Activated gamma-delta T cell (primary cell): ENCODE data around the gene JMJD7.
"Not testable (repeated sequence)": the region's sequence is repeated elsewhere in the genome, so short reads cannot be mapped to it uniquely, and the experiment has no call there.

Source experiments
- DNase-seq: peaks from one replicate; lab custom pipeline; 2025; lab: John Stamatoyannopoulos, UW

JMJD7 gene

DNA sequence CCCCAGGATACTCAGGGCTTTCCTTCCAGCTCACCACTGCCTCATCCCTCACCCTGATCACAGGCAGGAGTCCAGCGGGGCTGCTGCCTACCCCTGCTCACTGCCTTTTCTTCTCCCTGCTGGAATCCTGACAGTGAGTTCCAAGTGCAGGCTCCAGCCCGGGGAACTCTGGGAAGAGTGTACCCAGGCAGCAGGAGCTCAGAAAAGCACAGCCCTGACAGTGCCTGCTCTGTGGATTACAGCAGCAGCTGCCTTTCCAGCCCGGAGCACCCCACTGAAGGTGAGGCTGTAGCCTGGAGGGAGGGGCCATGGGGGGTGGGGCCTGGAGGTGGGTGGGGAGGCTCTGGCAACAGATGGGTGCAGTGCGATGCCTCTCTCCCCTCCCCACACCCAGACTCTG is 6.1 kb upstream of the JMJD7 start:
- DNase-seq: no peak

DNA sequence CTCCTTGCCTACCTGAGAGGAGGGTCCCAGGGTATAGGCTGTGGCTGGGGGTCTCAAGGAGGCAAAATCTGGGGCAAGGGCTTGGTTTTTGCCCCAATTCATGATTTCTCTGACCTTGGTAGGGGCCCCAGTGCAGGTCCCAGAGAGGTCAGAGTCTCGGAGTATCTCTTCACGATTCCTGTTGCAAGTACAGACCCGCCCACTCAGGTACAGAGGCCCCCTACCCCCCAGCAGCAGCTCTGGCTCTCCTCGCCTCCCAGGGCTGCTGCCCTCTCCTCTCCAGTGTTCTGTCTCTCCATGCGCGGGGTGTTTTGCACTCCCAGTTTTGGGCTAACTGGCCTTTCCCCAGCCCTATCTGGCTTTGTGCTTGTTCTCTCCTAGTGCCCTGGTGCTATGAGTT is 5.4 kb upstream of the JMJD7 start:
- DNase-seq: no peak

DNA sequence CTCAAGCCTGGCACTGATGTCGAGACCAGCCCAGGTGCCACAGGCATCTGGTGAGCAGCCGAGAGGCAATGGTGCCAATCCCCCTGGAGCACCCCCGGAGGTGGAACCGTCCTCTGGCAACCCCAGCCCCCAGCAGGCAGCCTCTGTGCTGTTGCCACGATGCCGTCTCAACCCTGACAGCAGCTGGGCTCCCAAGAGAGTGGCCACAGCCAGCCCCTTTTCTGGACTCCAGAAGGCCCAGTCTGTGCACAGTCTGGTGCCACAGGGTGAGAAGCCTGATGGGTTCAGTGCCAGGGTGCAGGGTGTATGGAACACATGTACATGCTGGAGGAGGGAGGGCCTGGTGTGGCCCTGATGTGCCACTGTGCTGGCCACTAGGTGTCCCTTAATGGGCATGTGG is 4.9 kb upstream of the JMJD7 start:
- DNase-seq: no peak

DNA sequence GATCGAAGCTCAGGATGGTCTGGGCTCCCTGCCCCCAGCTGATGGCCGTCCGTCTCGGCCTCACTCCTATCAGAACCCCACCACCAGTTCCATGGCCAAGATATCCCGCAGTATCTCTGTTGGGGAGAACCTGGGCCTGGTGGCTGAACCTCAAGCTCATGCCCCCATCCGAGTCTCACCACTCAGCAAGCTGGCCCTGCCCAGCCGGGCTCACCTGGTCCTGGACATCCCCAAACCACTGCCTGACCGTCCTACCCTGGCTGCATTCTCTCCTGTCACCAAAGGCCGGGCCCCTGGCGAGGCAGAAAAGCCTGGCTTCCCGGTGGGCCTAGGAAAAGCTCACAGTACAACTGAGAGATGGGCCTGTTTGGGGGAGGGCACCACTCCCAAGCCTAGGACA is 4.4 kb upstream of the JMJD7 start:
- no peak for DNase-seq

DNA sequence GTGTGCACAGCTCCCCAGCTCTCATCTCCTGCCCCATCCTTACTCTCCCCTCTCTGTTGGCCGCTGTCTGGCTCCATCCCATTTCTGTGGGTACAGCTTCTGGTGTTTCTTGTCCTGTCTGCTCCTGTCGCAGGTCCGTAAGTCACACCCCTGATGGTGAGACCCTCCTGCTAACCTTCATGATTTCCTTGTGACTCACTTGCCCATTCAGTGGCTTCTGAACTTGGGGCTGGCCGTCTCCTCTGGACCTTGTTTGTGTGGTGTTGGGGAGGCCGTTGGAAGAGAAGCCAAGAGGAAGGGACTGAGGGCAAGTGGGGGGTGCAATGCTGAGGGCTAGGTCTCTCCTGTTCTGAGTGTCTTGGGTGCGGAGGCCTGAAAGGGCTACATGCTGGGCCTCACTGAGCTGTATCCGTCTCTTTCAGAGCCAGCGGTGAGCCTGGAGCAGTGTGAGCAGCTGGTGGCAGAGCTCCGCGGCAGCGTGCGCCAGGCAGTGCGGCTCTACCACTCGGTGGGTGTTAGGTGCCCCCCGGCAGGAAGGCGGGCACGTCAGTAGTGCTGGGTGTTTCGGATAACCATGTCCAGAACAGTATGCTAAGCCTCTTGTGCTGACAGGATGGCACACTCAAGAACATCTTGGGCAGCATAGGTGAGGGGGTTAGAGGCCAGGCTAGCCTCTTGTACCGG is 3.7 kb upstream of the JMJD7 start:
- DNase-seq: no peak

DNA sequence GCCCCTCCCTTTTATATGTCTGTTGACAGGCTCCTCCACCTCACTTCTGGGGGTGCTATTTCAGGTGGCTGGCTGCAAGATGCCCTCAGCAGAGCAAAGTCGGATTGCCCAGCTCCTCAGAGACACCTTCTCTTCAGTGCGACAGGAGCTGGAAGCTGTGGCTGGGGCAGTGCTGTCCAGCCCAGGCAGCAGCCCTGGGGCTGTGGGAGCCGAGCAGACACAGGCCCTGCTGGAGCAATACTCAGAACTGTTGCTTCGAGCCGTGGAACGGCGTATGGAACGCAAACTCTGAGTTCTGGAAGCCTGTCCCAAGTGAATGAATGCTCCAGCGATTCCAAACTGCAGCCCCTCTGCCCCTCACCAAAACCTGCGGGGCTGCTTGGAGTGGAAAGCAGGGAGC is 2.7 kb upstream of the JMJD7 start:
- no peak for DNase-seq

DNA sequence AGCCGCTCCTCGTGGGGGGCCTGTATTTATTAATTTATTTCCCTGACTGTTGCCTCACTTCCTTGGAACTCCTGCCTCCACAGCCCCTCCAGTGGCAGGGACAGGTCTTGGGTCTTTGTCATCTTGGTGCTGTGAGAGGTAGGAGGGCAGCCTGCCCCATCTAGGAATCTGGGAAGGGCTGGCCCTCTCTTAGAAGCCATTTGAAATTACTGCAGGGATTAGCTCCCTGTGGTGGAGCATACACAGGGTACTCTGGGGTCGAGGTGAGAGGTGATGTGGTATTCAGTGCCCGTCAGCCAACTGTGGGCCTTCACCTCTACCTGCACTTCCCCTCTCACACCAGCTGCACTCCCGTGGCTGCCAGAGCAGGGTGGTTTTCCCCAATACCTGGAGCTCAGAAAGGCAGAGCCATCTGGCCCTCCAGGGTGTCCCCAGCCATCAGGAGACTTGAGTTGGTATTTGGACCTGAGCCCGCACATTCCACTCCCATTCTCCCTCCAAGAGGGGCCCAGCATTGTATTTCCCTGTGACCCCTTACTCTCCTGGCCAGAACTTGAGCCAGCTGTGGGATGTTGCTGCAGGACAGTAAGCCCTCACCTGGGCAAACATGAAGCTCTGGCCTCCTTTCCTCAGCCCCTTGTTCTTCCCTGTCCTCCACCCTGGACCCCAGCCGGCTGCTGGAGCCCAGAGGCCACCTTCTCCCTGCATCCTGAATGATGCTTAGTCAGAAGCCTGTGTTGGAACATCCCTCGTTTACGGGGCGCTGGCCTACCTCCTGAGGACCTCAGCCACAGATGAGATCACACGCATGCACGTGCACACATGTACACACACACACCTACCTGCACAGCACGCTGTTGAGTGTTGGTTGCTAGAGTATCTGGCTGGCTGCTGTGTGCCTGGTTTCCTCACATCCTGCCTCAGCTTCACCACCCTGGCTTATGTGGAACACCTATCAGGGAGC is 2.0 kb upstream of the JMJD7 start:
- DNase-seq: no peak

DNA sequence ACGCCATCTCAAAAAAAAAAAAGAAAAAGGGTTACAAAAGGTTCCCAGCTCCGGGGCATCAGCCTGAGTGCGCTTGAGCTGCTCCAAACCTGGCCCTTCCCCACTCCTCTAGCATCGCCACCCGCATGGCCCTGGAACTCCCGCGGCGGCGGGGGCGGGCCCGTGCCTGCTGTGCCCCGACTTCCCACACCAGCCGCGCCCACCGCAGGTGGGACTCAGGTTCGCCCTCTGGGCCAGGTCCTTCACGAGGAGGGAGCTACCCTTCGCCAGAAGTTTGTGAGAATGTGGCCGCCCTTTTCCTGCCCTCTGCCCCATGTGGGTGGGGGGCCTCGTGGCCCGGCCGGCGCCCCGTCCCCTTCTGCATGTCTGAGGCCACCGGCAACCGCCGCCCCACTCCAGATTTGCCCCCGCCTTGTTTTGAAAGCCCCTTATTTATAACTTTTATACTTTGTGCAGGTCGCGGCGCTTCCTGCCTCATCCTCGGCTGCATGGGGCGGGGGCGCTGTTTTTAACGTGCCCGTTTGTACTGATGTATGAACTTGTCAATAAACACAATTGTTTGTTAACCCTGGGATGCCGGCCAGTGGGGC is 507 bp upstream of the JMJD7 start:
- peak; percentile 34 for DNase-seq

DNA sequence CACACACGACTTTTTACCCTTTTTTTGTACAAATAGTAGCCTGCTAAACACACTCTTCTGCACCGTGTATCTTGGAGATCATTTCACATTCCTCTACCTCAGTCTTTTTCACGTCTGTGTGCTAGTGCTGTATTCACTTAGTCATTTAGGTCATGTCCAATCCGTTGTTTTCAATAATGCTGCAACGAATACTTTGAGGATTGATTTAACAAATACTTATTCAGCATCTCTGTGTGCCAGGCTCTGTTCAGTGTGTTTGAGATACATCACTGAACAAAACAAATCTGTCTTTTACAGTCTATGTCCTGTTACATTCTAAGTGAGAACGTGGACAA is 882 bp downstream of the JMJD7 start:
- no peak for DNase-seq

DNA sequence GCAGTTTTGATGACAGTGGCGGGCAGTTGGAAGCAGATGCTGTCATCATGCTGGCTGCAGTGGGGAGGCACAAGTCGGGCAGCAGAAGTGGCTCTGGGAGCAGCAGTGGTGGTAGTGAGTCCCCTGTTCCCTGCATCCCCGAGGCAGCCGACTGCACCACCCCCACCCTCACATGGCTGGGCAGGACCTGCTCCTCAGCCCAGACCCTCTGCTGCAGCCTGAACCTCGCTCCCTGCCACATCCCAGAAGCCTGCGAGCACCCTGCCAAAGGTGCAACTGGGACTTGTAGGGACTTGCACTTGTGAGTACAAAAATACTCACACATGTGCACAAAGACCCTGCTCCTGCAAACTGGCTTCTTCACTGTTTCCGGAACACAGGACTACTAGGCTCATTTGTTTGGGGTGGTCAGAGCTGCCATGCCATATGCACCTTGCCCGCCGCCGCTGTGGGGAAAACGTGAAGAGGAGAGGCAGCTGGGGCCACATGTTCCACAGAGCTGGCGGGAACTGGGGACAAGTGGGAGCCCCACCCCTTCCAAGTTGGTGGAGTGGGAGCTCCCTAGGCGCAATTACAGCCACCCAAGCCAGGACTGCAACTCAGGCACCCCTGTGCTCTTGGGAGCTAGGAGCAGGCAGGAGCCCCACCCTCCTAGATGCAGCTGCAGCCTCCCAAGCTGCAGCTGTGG is 2.2 kb downstream of the JMJD7 start:
- DNase-seq: no peak

DNA sequence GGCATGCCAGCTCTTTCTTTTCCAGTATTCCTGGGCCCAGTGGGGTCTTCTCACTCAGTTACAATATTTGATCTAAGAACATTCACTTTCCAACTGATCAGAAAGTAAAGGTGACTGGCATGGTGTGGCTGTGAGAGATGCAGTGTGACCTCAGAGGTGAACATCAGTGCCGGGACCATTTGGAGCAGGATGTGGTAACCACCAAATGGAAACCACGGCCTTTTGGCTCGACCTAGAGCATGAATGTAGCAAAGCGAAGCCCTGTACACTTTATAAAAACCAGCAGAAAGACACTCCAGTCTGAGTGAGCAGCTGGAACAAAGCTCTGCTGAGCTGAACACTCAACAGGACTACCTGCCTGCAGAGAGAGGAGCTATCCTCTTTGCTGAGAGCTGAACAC is 3.4 kb downstream of the JMJD7 start:
- not testable (repeated sequence) for DNase-seq

DNA sequence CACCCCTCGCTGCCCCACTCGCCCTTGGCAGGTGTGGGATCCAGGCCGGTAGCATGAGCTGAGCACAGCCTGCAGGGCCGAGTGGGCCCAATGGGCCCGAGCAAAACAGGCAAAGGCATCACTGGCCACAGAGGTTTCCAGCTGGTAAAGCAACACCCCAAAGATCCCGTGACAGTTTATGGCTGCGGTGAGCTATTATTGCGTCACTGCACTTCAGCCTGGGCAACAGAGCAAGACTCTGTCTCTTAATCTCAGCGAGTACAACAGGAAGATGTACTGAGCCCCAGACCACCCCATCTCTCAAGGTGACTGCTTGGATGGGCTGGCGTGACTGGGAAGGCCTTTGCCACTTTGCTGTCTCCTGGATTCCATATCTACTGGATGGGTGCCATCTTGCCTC is 4.3 kb downstream of the JMJD7 start:
- no peak for DNase-seq

DNA sequence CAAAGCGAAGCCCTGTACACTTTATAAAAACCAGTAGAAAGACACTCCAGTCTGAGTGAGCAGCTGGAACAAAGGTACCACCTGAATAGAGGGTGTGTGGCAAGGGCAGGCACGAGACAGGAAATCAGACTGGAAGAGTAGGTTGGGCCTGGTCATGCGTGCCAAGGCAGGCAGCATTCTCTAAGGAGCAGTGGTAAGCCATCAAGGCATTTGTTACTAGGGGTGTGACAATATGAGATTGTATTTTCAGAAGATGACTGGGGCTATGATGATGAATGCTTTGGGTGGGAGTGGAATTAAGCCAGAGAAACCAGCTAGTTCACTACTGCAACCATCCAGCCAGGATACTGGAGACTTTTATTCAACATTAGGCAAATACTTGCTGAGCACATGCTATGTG is 5.0 kb downstream of the JMJD7 start:
- DNase-seq: no peak

DNA sequence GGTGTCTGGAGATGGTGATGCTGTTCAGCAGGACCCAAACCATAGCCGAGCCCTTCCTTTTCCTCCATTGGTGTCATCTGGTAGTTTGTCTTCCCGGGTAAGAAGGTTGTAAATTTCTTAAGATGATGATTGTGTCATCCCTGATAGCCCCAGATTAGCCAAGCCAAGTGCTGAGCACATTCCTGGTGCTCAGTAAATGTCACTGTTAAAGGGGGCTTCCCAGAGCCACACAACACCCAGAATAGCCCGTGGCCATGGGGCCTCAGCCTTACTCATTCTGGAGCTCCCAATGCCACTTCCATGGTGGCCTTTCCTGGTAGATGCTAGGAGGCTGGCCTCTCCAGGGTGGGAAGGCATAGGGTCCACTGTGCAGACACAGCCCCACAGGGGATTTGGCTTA is 6.2 kb downstream of the JMJD7 start:
- DNase-seq: no peak

DNA sequence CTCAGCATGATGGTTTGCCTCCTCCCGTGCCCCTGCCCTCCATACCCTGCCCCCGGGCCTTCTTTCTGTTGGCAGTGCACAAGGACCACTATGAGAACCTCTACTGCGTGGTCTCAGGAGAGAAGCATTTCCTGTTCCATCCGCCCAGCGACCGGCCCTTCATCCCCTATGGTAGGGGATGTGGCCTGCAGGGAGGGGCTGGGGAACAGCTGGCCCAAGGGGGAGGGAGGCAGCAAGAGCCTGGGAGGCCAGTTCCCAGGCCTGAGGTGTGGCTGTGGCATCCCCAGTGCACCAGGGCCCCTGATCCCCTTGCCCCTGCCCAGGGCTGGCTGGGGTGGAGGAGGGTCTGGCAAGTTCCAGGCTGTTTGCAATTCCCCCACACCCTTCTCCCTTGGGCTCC is 8.2 kb downstream of the JMJD7 start:
- no peak for DNase-seq

DNA sequence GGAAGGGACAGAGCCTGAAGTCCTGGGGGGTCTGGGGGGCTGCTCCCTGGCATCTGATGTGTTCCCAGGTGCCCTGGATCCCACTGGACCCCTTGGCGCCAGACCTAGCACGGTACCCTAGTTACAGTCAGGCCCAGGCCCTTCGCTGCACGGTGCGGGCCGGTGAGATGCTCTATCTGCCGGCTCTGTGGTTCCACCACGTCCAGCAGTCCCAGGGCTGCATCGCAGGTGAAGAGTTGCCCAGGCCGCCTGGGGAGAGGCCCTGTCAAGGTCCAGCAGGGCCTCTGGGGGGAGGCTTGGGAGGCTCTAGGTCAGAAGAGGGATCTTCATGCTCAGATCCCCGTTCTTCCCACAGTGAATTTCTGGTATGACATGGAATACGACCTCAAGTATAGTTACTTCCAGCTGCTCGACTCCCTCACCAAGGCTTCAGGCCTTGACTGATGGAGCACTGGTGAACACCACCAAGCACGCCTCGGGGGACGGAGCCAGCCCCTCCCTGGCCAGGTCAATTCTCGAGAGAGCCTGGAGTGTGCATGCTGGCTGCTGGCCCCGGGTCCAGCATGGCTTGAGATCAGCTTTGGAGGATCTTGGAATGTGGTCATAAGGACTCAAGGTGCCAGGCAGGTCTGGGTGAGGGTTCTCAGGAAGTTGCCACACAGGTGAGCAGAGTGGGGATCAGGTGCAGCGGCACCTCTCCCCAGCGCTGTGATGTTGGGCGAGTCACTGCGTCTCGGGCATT is 9.0 kb downstream of the JMJD7 start:
- DNase-seq: no peak

DNA sequence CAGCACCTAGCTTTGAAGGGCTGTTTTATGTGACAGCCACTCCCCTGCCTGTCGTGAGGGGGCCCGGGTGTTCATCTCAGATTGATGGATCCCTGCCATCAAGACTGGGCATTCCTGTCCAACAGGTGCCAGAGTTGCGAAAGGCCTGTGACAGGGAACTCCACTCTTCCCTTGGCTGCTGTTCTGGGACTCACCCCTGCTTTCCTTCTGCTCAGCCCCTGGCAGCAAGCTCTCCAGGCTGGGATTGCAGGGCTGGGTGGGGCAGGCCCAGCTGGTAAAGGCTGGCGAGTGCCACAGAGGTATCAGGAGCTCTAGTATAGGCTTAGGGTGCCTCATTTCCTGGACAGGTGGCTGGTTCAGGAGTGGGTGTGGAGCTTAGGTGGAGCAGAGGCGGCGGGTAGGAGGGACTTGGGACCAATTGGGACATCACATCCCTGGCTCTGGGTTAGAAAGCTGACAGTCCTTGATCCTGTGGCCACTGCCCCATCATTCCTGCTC is 10.6 kb downstream of the JMJD7 start, which contains the start of gene PLA2G4B:
Gene PLA2G4B, plus strand, starts transcription at position 448 of the 498 bp plus-strand sequence. CDS start 67 bp downstream, outside the sequence.
- DNase-seq: no peak

DNA sequence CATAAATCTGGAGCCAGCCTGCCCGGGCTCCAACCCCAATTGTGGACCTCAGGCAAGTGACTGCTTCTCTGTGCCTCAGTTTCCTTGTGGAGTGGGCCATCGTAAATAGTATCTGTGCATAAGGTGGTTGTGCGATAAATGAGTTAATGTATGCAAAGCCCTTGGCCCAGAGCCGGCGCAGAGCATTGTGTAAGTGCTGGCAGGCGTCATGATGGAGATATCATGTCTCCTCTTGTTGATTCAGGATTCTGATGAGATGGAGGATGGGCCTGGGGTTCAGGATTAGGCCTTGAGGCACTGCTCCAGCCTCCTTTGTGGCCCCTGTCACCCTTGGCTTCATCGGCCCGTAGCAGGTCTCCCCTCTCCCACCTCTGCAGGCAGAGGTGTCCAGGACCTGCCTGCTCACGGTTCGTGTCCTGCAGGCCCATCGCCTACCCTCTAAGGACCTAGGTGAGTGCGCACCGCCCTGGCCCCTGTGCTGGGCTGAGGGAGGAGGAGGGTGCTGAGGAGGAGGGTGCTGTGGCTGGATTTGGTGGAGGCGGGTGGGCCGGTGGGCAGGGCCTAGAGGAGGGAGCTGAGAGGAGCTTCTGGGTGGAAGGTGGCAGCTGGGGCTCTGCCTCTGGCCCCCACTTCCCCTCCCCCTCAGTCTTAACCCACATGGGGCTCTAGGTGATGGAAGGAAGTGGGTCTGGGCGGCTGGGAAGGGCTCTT is 12.0 kb downstream of the JMJD7 start:
- no peak for DNase-seq

DNA sequence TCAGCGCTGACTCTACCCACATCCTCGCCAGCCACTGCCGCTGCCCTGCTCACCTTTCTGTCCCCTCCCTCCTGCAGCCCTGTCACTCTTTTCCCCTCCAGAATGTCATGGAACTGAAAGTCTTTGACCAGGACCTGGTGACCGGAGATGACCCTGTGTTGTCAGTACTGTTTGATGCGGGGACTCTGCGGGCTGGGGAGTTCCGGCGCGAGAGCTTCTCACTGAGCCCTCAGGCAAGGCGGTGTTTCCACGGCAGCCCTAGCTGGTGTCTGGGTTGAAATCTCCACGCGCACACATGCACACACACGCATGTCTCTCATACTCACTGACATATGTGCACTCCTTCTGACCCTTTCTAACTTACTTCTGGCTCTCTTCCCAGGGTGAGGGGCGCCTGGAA is 12.8 kb downstream of the JMJD7 start:
- DNase-seq: no peak

DNA sequence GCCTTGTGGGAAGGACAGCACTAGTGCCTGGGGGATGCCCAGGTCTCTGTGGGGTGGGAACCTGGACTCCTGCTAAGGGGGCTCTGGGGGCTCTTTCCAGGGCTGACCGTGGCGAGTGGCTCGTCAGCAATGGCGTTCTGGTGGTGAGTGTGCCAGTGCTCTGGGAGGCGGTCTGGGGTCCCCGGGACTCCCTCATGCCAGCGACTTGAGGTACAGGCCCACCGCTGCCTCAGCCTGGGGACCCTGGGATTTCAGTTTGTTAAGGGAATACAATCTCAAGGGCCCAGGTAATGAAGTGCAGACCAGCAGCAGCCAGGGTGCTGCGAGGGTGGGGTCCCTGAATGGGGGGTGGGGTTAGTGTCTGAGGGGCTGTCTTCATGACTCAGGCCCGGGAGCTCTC is 13.2 kb downstream of the JMJD7 start:
- DNase-seq: no peak

DNA sequence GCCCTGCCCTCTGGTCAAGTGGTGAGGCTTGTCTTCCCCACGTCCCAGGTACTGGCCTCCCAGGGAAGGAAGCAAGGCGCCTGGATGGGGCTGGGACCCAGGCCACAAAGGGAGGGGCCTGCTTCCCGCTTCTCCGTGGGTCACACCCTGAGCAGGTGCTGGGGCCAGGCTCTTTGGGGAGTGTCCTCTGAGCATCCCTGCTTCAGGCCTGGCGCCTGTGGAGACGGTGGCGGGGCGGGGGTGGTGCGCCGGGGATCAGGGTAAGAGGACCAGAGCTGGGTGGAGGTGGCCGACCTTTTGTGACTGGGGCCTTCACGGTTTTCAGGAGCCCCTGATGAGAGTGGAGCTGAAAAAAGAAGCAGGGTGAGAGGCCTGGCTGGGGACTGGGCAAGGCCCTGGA is 14.3 kb downstream of the JMJD7 start:
- DNase-seq: no peak
